Measurements from ENCODE around the gene SND1. TPM values are rescaled to one million over a fixed set of nuclear protein-coding genes. Genes with fewer than 3 reads are reported as not detected.

Gene SND1
- total and polyA plus RNA-seq, 2 of the 4 experiments (the other 2 are of a cell fraction), result 154 to 294 TPM

DNA sequence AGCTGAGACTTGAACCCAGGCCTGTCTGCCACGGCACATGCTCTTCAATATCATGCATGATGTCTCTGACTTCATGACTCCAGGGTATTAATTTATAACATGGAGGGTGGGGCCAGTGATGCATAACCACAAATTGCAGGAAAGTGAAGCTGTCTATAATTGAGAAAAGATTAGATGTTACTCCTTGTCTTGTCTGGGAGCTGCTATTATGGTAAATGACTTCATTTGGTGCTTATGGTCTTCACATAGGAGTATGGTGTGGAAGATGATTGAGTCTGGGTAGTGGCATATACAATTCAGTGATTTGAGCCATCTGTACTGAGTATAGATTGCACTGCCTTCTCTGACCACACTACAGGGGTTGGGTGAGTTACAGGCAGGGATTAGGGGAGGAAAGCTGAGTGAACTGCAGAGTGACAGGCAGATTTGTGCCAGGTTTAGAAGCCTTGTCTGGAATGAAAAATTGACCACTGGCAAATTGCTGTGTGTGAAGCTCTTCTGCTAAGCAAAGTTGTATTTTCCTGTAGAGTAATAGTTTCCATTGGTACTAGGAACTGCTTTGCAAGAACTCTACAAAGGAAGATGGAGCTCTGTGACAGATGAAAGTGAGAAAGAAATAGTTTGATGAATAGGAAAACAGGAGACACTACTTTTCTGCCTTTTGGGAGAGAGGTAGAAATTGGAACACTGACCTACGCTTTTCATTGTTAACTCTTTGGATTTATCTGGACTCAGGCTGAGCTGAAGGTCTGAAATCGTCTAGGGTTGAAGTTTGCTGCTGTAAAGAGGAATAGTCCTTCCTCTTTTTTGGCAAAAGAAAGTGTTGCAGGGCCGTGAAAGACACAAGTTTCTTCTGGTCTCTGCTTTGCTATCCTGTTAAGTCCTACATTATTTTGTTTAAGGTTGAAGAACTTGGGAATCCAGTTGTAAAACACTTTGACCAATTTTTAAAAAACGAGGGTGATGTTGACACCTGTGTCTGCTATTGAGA, 2.7 kb downstream of the SND1 start (continued):
- no peak for TF ChIP-seq RAD21 (IDR thresholded peaks at IDR 0.05; ENCODE audit: low read length)
- TF ChIP-seq MAZ (IDR thresholded peaks at IDR 0.05; ENCODE audit: borderline replicate concordance, low read depth, low read length), result no peak

DNA sequence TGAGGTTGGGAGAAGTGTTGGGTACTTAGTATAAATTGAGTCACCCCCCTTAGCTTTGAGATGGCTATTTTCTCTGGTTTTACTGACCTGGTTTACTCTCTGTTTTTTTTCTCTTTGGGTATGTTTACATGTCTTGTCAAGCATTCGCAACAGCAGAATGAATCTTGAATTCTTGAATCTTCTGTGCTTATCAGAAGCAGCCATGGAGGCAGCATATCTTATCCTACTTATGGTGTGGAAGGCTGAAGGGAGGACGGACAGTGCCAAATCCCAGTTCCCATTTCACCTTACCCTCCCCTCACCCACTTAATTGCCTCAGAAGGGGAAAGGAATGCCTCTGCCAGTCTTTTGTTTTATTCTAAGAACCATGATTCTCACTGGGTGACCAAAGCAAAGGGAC, 3.7 kb downstream of the SND1 start:
- ChIA-PET POLR2A (ENCODE audit: unreplicated experiment) (interaction anchor here (0.8 kb wide), 1 partner anchor 67 kb away, joined by 9 read pairs; the partner anchor contains the start of gene ARF5), CTCF (interaction anchor here (0.6 kb wide), 1 partner anchor 26 kb away, joined by 4 read pairs; no protein-coding TSS in a partner anchor)
- dilution Hi-C loops (cut with HindIII; ENCODE audit: low sequenced_read_pairs, unreplicated experiment), result no loop called here
- in situ Hi-C loops (cut with MboI; ENCODE audit: low sequenced_read_pairs), result no loop called here
- no peaks in the 10 kb centered on the region for H3K9me3 ChIP-seq (ENCODE audit: control insufficient read depth, insufficient read depth, low read length)
- no peak overlapping the region for H3K18ac ChIP-seq (ENCODE audit: low read depth, low read length)
- WGBS, 2 experiments (ENCODE audit: extremely low coverage in 2 of 2, insufficient read length in 1 of 2), result no CpG with 5 or more reads among the region's 2 CpGs
- H3K36me3 ChIP-seq (ENCODE audit: control insufficient read depth, insufficient read depth, low read length), result peaks cover 4% of the 10 kb centered on the region; the same call in 1 of the 2 replicates
- peaks cover 74% of the 10 kb centered on the region for H4K20me1 ChIP-seq (ENCODE audit: insufficient read depth, low read length)
- H3K79me1 ChIP-seq (ENCODE audit: low read depth in 1 of 2, low read length in 2 of 2), result peaks cover 16 to 83% of the 10 kb centered on the region in 2 experiments
- H2AFZ ChIP-seq (replicated peaks; ENCODE audit: low read length, poor library complexity), result no peak overlapping the region
- no peak overlapping the region for H2AK9ac ChIP-seq (replicated peaks; ENCODE audit: low read depth, low read length, poor library complexity)
- H2AK5ac ChIP-seq (ENCODE audit: low read depth, low read length), result no peak overlapping the region
- H3K9me1 ChIP-seq (ENCODE audit: insufficient read depth, low read length), result peaks cover 24% of the 10 kb centered on the region
- DNase-seq (no peak), ATAC-seq (ENCODE audit: low read depth) (no peak)
- intact Hi-C loops (cut with micrococcal nuclease), result no loop called here
- H3K9ac ChIP-seq (ENCODE audit: low read depth, low read length), result no peak overlapping the region
- no TSS peak for BruUV-seq (replicated peaks)
- no peak overlapping the region for H3K4me3 ChIP-seq (ENCODE audit: insufficient read depth, low read depth, low read length)
- H4K91ac ChIP-seq (ENCODE audit: insufficient read depth, low read depth, low read length), result no peak overlapping the region
- peak overlapping the region; percentile 32; the same call in 1 of the 2 replicates for H3K27ac ChIP-seq (ENCODE audit: insufficient read depth, low read length)
- no peak overlapping the region for H2BK5ac ChIP-seq (ENCODE audit: low read depth, low read length, poor library complexity, severe bottlenecking)
- no peak overlapping the region for H4K5ac ChIP-seq (ENCODE audit: low read depth, low read length)
- H3K56ac ChIP-seq (ENCODE audit: extremely low read depth, insufficient read depth, low read length), result no peak overlapping the region
- peak overlapping the region; percentile 72; the same call in 1 of the 2 replicates for H3K4me2 ChIP-seq (ENCODE audit: low read depth, low read length)
- H3K4me1 ChIP-seq (ENCODE audit: control insufficient read depth, insufficient read depth, low read length), result peaks cover 8% of the 10 kb centered on the region
- no peak overlapping the region for H3K4ac ChIP-seq (ENCODE audit: low read depth, low read length)
- no peaks in the 10 kb centered on the region for H3K27me3 ChIP-seq (ENCODE audit: control insufficient read depth, insufficient read depth, low read length)
- H3K23ac ChIP-seq (ENCODE audit: low read depth, low read length), result peak overlapping the region; percentile 66
- H3K14ac ChIP-seq (replicated peaks; ENCODE audit: low read depth, low read length), result no peak overlapping the region
- no peak overlapping the region for H2BK120ac ChIP-seq (ENCODE audit: low read depth, low read length)
- H2BK20ac ChIP-seq (ENCODE audit: low read depth, low read length), result no peak overlapping the region
- H2BK15ac ChIP-seq (ENCODE audit: low read depth, low read length), result no peak overlapping the region
- no peak overlapping the region for H4K8ac ChIP-seq (ENCODE audit: low read depth in 2 of 2, low read length in 2 of 2)
- TF ChIP-seq CEBPB (IDR thresholded peaks at IDR 0.05; ENCODE audit: low read depth, low read length) (no peak), RFX5 (IDR thresholded peaks at IDR 0.05; ENCODE audit: low read depth, low read length) (no peak), POLR2A (IDR thresholded peaks at IDR 0.05; ENCODE audit: low read depth, low read length) (no peak), FOS (IDR thresholded peaks at IDR 0.05; ENCODE audit: low read depth, low read length) (no peak), CHD1 (IDR thresholded peaks at IDR 0.05; ENCODE audit: low read depth, low read length) (no peak), MAZ (IDR thresholded peaks at IDR 0.05; ENCODE audit: borderline replicate concordance, low read depth, low read length) (no peak), RCOR1 (IDR thresholded peaks at IDR 0.05; ENCODE audit: insufficient replicate concordance, low read length) (no peak)
- TF ChIP-seq, protein P1, sequence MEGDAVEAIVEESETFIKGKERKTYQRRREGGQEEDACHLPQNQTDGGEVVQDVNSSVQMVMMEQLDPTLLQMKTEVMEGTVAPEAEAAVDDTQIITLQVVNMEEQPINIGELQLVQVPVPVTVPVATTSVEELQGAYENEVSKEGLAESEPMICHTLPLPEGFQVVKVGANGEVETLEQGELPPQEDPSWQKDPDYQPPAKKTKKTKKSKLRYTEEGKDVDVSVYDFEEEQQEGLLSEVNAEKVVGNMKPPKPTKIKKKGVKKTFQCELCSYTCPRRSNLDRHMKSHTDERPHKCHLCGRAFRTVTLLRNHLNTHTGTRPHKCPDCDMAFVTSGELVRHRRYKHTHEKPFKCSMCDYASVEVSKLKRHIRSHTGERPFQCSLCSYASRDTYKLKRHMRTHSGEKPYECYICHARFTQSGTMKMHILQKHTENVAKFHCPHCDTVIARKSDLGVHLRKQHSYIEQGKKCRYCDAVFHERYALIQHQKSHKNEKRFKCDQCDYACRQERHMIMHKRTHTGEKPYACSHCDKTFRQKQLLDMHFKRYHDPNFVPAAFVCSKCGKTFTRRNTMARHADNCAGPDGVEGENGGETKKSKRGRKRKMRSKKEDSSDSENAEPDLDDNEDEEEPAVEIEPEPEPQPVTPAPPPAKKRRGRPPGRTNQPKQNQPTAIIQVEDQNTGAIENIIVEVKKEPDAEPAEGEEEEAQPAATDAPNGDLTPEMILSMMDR (conservative IDR thresholded peaks at IDR 0.05; ENCODE audit: low read depth, low read length), result no peak
- TF ChIP-seq, protein P2, sequence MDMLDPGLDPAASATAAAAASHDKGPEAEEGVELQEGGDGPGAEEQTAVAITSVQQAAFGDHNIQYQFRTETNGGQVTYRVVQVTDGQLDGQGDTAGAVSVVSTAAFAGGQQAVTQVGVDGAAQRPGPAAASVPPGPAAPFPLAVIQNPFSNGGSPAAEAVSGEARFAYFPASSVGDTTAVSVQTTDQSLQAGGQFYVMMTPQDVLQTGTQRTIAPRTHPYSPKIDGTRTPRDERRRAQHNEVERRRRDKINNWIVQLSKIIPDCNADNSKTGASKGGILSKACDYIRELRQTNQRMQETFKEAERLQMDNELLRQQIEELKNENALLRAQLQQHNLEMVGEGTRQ (IDR thresholded peaks at IDR 0.05; ENCODE audit: low read depth, low read length), result no peak
- TF ChIP-seq, protein P3, sequence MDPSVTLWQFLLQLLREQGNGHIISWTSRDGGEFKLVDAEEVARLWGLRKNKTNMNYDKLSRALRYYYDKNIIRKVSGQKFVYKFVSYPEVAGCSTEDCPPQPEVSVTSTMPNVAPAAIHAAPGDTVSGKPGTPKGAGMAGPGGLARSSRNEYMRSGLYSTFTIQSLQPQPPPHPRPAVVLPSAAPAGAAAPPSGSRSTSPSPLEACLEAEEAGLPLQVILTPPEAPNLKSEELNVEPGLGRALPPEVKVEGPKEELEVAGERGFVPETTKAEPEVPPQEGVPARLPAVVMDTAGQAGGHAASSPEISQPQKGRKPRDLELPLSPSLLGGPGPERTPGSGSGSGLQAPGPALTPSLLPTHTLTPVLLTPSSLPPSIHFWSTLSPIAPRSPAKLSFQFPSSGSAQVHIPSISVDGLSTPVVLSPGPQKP (IDR thresholded peaks at IDR 0.05; ENCODE audit: borderline replicate concordance, low read depth, low read length), result no peak
